GM06990 (cell line): ENCODE results near the gene SEC24B.

ENCODE experiments used
- DNase-seq: peaks from one replicate; pipeline ENCODE4 v3.0.0-alpha.2; 2011; ENCODE audit not compliant: insufficient read length; ENCODE audit errors: extremely low read depth
- H3K27me3 ChIP-seq: replicated peaks from 2 replicates; pipeline ENCODE4 v1.6.0; 2011; ENCODE audit warnings: low read length; ENCODE audit not compliant: control insufficient read depth, insufficient read depth
- H3K36me3 ChIP-seq: 2 replicates; pipeline ENCODE4 v1.5.1; 2011; ENCODE audit warnings: low read length; ENCODE audit not compliant: control insufficient read depth, insufficient read depth
- H3K4me3 ChIP-seq: replicated peaks from 2 replicates; pipeline ENCODE4 v1.5.1; 2011; ENCODE audit warnings: low read depth, mild to moderate bottlenecking, control low read depth, low read length
- CTCF ChIP-seq: IDR thresholded peaks from 2 replicates; pipeline ENCODE4 v1.5.1; 2011; ENCODE audit warnings: low read length, control low read depth, mild to moderate bottlenecking, inconsistent platforms; ENCODE audit not compliant: insufficient read depth, poor library complexity, severe bottlenecking

Gene SEC24B

GRCh38 chr4:109410226-109410625 is 23.4 kb upstream of the SEC24B start:
- no peak for DNase-seq
- Histone ChIP-seq H3K4me3 (no peak overlapping the region), H3K36me3 (no peaks in the 10 kb centered on the region), H3K27me3 (no peaks in the 10 kb centered on the region)
- TF ChIP-seq CTCF: no peak

GRCh38 chr4:109410776-109411175 is 22.8 kb upstream of the SEC24B start:
- no peak for TF ChIP-seq CTCF
- H3K36me3 ChIP-seq: no peaks in the 10 kb centered on the region
- DNase-seq: no peak
- no peaks in the 10 kb centered on the region for H3K27me3 ChIP-seq
- H3K4me3 ChIP-seq: no peak overlapping the region

- Histone ChIP-seq H3K27me3 (no peaks in the 10 kb centered on the region), H3K4me3 (no peak overlapping the region), H3K36me3 (no peaks in the 10 kb centered on the region)
- TF ChIP-seq CTCF: no peak
- DNase-seq: no peak
Measured at GRCh38 chr4:109411964-109412363, 21.7 kb upstream of the SEC24B start.

- DNase-seq: no peak
- no peaks in the 10 kb centered on the region for H3K27me3 ChIP-seq
- no peak overlapping the region for H3K4me3 ChIP-seq
- H3K36me3 ChIP-seq: no peaks in the 10 kb centered on the region
- TF ChIP-seq CTCF: no peak
Measured at GRCh38 chr4:109412776-109413175, 20.8 kb upstream of the SEC24B start.

GRCh38 chr4:109414938-109415337 is 18.7 kb upstream of the SEC24B start:
- DNase-seq: no peak
- TF ChIP-seq CTCF: no peak
- H3K4me3 ChIP-seq: no peak overlapping the region
- no peaks in the 10 kb centered on the region for H3K36me3 ChIP-seq
- H3K27me3 ChIP-seq: no peaks in the 10 kb centered on the region

GRCh38 chr4:109418588-109418987 is 15.0 kb upstream of the SEC24B start:
- Histone ChIP-seq H3K27me3 (no peaks in the 10 kb centered on the region; the same call in 1 of the 2 replicates), H3K4me3 (no peak overlapping the region), H3K36me3 (no peaks in the 10 kb centered on the region)
- no peak for DNase-seq
- TF ChIP-seq CTCF: no peak
